ENCODE results near the gene TTC23. TPM values are rescaled to one million over a fixed set of nuclear protein-coding genes. Genes with fewer than 3 reads are reported as not detected.

TTC23 gene
- total RNA-seq, 1 experiment from 2014 or later: 31.9 TPM

GRCh38 chr15:99265541-99266070 is 16.2 kb upstream of the TTC23 start:
- Histone ChIP-seq H3K27ac (no peak overlapping the region), H3K4me1 (replicated peaks) (no peaks in the 10 kb centered on the region), H3K27me3 (replicated peaks) (no peaks in the 10 kb centered on the region), H3K4me3 (no peak overlapping the region), H3K9me3 (replicated peaks) (no peaks in the 10 kb centered on the region; the same call in 1 of the 2 replicates), H3K36me3 (no peaks in the 10 kb centered on the region)
- DNase-seq (ENCODE audit: low read depth in 1 of 2, low spot score in 2 of 2): no peak

GRCh38 chr15:99264125-99264524 is 14.7 kb upstream of the TTC23 start:
- no peaks in the 10 kb centered on the region for H3K36me3 ChIP-seq
- no peaks in the 10 kb centered on the region for H3K4me1 ChIP-seq (replicated peaks)
- no peak for DNase-seq (ENCODE audit: low read depth in 1 of 2, low spot score in 2 of 2)
- no peak overlapping the region for H3K4me3 ChIP-seq
- no peaks in the 10 kb centered on the region for H3K9me3 ChIP-seq (replicated peaks)
- no peaks in the 10 kb centered on the region for H3K27me3 ChIP-seq (replicated peaks)
- H3K27ac ChIP-seq: no peak overlapping the region

DNA sequence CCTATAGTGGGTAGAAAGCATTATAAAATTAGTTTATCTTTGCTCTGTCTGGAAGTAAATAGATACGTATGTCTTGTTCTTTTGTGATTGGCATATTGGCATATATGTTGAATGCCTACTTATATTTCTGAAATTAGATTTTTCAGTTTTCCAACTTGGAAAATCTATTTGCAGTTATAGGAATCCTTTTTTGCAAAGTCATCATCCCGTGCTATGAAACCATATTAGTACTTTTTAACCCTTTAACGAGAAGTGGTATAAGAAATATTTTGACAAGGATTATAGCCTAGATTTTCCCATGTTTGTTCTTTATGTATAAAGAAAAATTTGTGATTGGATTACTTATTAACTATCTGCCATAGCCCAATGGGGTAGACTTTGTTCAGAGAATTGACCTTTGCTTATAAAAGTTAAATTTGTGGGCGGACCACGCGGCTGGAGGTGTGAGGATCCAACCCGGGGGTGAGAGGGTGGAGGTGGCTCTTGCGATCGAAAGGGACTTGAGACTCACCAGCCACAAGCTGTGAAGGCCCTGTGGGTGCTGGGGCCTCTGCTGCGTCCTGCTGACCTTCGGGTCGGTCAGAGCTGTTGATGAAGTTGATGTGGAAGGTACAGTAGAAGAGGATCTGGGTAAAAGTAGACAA is 7.8 kb upstream of the TTC23 start:
- no peak for DNase-seq (ENCODE audit: low read depth in 1 of 2, low spot score in 2 of 2)
- H3K4me3 ChIP-seq: no peak overlapping the region
- H3K27ac ChIP-seq: no peak overlapping the region
- H3K36me3 ChIP-seq: no peaks in the 10 kb centered on the region
- no peaks in the 10 kb centered on the region for H3K9me3 ChIP-seq (replicated peaks)
- H3K4me1 ChIP-seq (replicated peaks): peaks cover under 1% of the 10 kb centered on the region; the same call in 1 of the 2 replicates
- H3K27me3 ChIP-seq (replicated peaks): no peaks in the 10 kb centered on the region

GRCh38 chr15:99253381-99254090 is 4.2 kb upstream of the TTC23 start:
- H3K36me3 ChIP-seq: 0 out of 2 replicates have a peak, but pooled peaks cover 3% of the 10 kb centered on the region
- no peak overlapping the region for H3K4me3 ChIP-seq
- H3K27ac ChIP-seq: no peak overlapping the region
- H3K9me3 ChIP-seq (replicated peaks): no peaks in the 10 kb centered on the region
- no peaks in the 10 kb centered on the region for H3K27me3 ChIP-seq (replicated peaks)
- H3K4me1 ChIP-seq (replicated peaks): peaks cover 5% of the 10 kb centered on the region; the same call in 1 of the 2 replicates
- DNase-seq (ENCODE audit: low read depth in 1 of 2, low spot score in 2 of 2): no peak

DNA sequence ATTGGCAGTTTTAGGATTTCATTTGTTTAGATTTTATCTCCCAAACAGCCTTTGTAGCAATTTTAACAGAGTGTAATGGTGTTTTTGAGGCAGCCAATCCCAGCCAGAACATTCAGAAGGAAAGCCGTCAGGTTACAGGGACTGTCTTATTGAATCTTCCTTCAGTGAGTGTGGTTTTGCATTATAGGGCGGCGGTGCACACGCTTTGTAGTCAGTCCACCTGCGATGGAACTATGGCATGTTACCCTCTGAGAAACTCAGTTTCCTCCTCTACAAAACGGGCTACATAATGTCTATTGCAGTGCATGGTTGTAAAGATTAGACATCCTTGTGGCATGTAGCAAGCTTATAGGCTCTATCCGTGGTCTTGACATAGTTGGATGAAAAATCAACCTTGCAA is 2.9 kb upstream of the TTC23 start:
- H3K27ac ChIP-seq: no peak overlapping the region
- no peak overlapping the region; the same call in 1 of the 2 replicates for H3K4me3 ChIP-seq
- 0 out of 2 replicates have a peak, but pooled peaks cover 3% of the 10 kb centered on the region for H3K36me3 ChIP-seq
- no peaks in the 10 kb centered on the region for H3K27me3 ChIP-seq (replicated peaks)
- peaks cover 10% of the 10 kb centered on the region; the same call in 1 of the 2 replicates for H3K4me1 ChIP-seq (replicated peaks)
- H3K9me3 ChIP-seq (replicated peaks): no peaks in the 10 kb centered on the region
- DNase-seq (ENCODE audit: low read depth in 1 of 2, low spot score in 2 of 2): no peak

GRCh38 chr15:99250857-99251841 is 1.8 kb upstream of the TTC23 start, which contains the start of gene LRRC28:
Gene LRRC28, plus strand, starts transcription at chr15:99251481. Its CDS starts 4,477 bp downstream, at chr15:99255958.
- 0 out of 2 replicates have a peak, but pooled peaks cover 3% of the 10 kb centered on the region for H3K36me3 ChIP-seq
- peak; percentile 97 to 99 for DNase-seq (ENCODE audit: low read depth in 1 of 2, low spot score in 2 of 2)
- peaks cover 10% of the 10 kb centered on the region; the same call in 1 of the 2 replicates for H3K4me1 ChIP-seq (replicated peaks)
- peak within 1 kb of the TSS; percentile 91 for H3K27ac ChIP-seq
- H3K9me3 ChIP-seq (replicated peaks): no peaks in the 10 kb centered on the region
- peak within 1 kb of the TSS; percentile 78 for H3K4me3 ChIP-seq
- H3K27me3 ChIP-seq (replicated peaks): no peaks in the 10 kb centered on the region

DNA sequence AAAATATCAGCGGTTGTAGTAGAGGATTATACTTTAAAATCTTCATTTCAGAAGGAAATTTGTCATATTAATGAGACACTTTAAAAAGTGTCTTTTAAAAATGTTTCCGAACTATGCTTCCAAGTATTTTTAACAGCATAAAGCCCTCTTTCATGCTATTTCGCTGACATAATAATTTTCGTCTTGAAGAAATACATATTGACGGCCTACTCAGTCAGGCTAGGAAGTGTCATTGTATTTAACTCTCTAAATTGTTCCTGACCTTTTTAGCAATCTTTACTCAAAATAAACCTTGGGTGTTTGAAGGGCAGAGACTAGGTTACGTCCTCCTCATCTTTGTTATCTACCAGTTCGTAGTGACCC is 1.1 kb upstream of the TTC23 start:
- DNase-seq (ENCODE audit: low read depth in 1 of 2, low spot score in 2 of 2): no peak
- no peaks in the 10 kb centered on the region for H3K27me3 ChIP-seq (replicated peaks)
- H3K27ac ChIP-seq: peak overlapping the region; percentile 91
- H3K36me3 ChIP-seq: 0 out of 2 replicates have a peak, but pooled peaks cover 3% of the 10 kb centered on the region
- H3K9me3 ChIP-seq (replicated peaks): no peaks in the 10 kb centered on the region
- H3K4me1 ChIP-seq (replicated peaks): peaks cover 10% of the 10 kb centered on the region; the same call in 1 of the 2 replicates
- H3K4me3 ChIP-seq: peak overlapping the region; percentile 78

- no peak for DNase-seq (ENCODE audit: low read depth in 1 of 2, low spot score in 2 of 2)
- Histone ChIP-seq H3K4me3 (peak overlapping the region; percentile 78), H3K27me3 (replicated peaks) (no peaks in the 10 kb centered on the region), H3K4me1 (replicated peaks) (peaks cover 10% of the 10 kb centered on the region; the same call in 1 of the 2 replicates), H3K9me3 (replicated peaks) (no peaks in the 10 kb centered on the region), H3K27ac (peak overlapping the region; percentile 91), H3K36me3 (peaks cover 4% of the 10 kb centered on the region; the same call in 1 of the 2 replicates)
Observed at GRCh38 chr15:99250001-99250400, 620 bp upstream of the TTC23 start.

- DNase-seq (ENCODE audit: low read depth in 1 of 2, low spot score in 2 of 2): no peak
- Histone ChIP-seq H3K27me3 (replicated peaks) (no peaks in the 10 kb centered on the region), H3K36me3 (peaks cover 6% of the 10 kb centered on the region; the same call in 1 of the 2 replicates), H3K27ac (no peak overlapping the region), H3K9me3 (replicated peaks) (no peaks in the 10 kb centered on the region), H3K4me1 (replicated peaks) (peaks cover 10% of the 10 kb centered on the region; the same call in 1 of the 2 replicates), H3K4me3 (peak overlapping the region; percentile 78)
Observed at GRCh38 chr15:99248000-99248715, 1.2 kb downstream of the TTC23 start.

GRCh38 chr15:99247062-99247461 is 2.3 kb downstream of the TTC23 start:
- DNase-seq (ENCODE audit: low read depth in 1 of 2, low spot score in 2 of 2): no peak
- no peaks in the 10 kb centered on the region for H3K27me3 ChIP-seq (replicated peaks)
- H3K27ac ChIP-seq: no peak overlapping the region
- H3K9me3 ChIP-seq (replicated peaks): no peaks in the 10 kb centered on the region
- H3K4me3 ChIP-seq: no peak overlapping the region
- H3K4me1 ChIP-seq (replicated peaks): peaks cover 8% of the 10 kb centered on the region; the same call in 1 of the 2 replicates
- peaks cover 6% of the 10 kb centered on the region; the same call in 1 of the 2 replicates for H3K36me3 ChIP-seq

GRCh38 chr15:99244306-99244705 is 5.1 kb downstream of the TTC23 start:
- Histone ChIP-seq H3K9me3 (replicated peaks) (no peaks in the 10 kb centered on the region), H3K36me3 (peaks cover 20% of the 10 kb centered on the region), H3K27me3 (replicated peaks) (no peaks in the 10 kb centered on the region), H3K4me3 (no peak overlapping the region), H3K4me1 (replicated peaks) (0 out of 2 replicates have a peak, but pooled peaks cover 6% of the 10 kb centered on the region), H3K27ac (no peak overlapping the region)
- no peak for DNase-seq (ENCODE audit: low read depth in 1 of 2, low spot score in 2 of 2)

DNA sequence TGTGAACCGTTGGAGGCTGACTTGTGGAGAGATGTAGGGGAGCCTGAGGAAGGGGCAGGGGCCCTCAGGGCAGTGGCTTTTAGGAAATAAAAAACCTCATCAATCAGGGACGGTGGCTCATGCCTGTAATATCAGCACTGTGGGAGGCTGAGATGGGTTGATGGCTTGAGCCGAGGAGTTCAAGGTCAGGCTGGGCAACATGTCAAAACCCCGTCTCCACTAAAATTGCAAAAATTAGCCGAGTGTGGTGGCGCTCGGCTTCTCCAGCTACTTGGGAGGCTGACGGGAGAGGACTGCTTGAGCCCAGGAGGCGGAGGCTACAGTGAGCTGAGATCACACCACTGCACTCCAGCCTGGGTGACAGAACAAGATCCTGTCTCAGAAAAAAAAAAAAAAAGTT is 7.6 kb downstream of the TTC23 start:
- H3K36me3 ChIP-seq: peaks cover 31% of the 10 kb centered on the region
- H3K27ac ChIP-seq: no peak overlapping the region
- no peak for DNase-seq (ENCODE audit: low read depth in 1 of 2, low spot score in 2 of 2)
- no peak overlapping the region for H3K4me3 ChIP-seq
- H3K9me3 ChIP-seq (replicated peaks): no peaks in the 10 kb centered on the region
- H3K27me3 ChIP-seq (replicated peaks): no peaks in the 10 kb centered on the region
- peaks cover 6% of the 10 kb centered on the region for H3K4me1 ChIP-seq (replicated peaks)

Data from SJSA1 (cell line).